ENCODE measurements around the gene GDF10. TPM values are rescaled to one million over a fixed set of nuclear protein-coding genes. Genes with fewer than 3 reads are reported as not detected.

Gene GDF10
- total RNA-seq, 1 donor from 2014 or later, result 16.8 TPM

- Histone ChIP-seq H3K4me3 (no peak overlapping the region), H3K9me3 (no peaks in the 10 kb centered on the region), H3K36me3 (no peaks in the 10 kb centered on the region), H3K27ac (no peak overlapping the region), H3K27me3 (no peaks in the 10 kb centered on the region), H3K4me1 (no peaks in the 10 kb centered on the region)
- no peak for DNase-seq
- TF ChIP-seq CTCF (IDR thresholded peaks at IDR 0.05), result no peak
- intact Hi-C loops (cut with DNase I), result no loop called here
- no peak for ATAC-seq
Measured at GRCh38 chr10:47276576-47277351, 23.2 kb upstream of the GDF10 start.

GRCh38 chr10:47277352-47278151 lies 22.4 kb upstream of the GDF10 start:
- TF ChIP-seq CTCF (IDR thresholded peaks at IDR 0.05), result no peak
- no peaks in the 10 kb centered on the region for H3K4me1 ChIP-seq
- no peak for DNase-seq
- no peaks in the 10 kb centered on the region for H3K9me3 ChIP-seq
- ATAC-seq, result no peak
- no peak overlapping the region for H3K4me3 ChIP-seq
- H3K27me3 ChIP-seq, result no peaks in the 10 kb centered on the region
- intact Hi-C loops (cut with DNase I), result no loop called here
- H3K27ac ChIP-seq, result no peak overlapping the region
- H3K36me3 ChIP-seq, result no peaks in the 10 kb centered on the region

GRCh38 chr10:47278152-47278473 lies 21.9 kb upstream of the GDF10 start:
- no peaks in the 10 kb centered on the region for H3K9me3 ChIP-seq
- no peak for DNase-seq
- no peaks in the 10 kb centered on the region for H3K36me3 ChIP-seq
- no peak overlapping the region for H3K27ac ChIP-seq
- no peaks in the 10 kb centered on the region for H3K27me3 ChIP-seq
- intact Hi-C loops (cut with DNase I), result no loop called here
- no peak for TF ChIP-seq CTCF (IDR thresholded peaks at IDR 0.05)
- no peak overlapping the region for H3K4me3 ChIP-seq
- no peak for ATAC-seq
- H3K4me1 ChIP-seq, result no peaks in the 10 kb centered on the region

GRCh38 chr10:47278720-47279119 lies 21.3 kb upstream of the GDF10 start:
- no peaks in the 10 kb centered on the region for H3K27me3 ChIP-seq
- TF ChIP-seq CTCF (IDR thresholded peaks at IDR 0.05), result no peak
- no peaks in the 10 kb centered on the region for H3K4me1 ChIP-seq
- H3K27ac ChIP-seq, result no peak overlapping the region
- intact Hi-C loops (cut with DNase I), result no loop called here
- no peaks in the 10 kb centered on the region for H3K9me3 ChIP-seq
- no peaks in the 10 kb centered on the region for H3K36me3 ChIP-seq
- DNase-seq (no peak), ATAC-seq (no peak)
- no peak overlapping the region for H3K4me3 ChIP-seq

GRCh38 chr10:47279276-47279675 lies 20.7 kb upstream of the GDF10 start:
- intact Hi-C loops (cut with DNase I), result no loop called here
- no peaks in the 10 kb centered on the region for H3K36me3 ChIP-seq
- no peaks in the 10 kb centered on the region for H3K4me1 ChIP-seq
- no peak for TF ChIP-seq CTCF (IDR thresholded peaks at IDR 0.05)
- H3K27me3 ChIP-seq, result no peaks in the 10 kb centered on the region
- DNase-seq (no peak), ATAC-seq (no peak)
- H3K9me3 ChIP-seq, result no peaks in the 10 kb centered on the region
- H3K27ac ChIP-seq, result no peak overlapping the region
- no peak overlapping the region for H3K4me3 ChIP-seq
